ENCODE results near the gene DUSP3.

DUSP3 gene

GRCh38 chr17:43769426-43769825, 9.4 kb downstream of the DUSP3 start:
- TF ChIP-seq ZFX (IDR thresholded peaks at IDR 0.05; ENCODE audit: borderline replicate concordance) = no peak
- TF ChIP-seq, protein P1, sequence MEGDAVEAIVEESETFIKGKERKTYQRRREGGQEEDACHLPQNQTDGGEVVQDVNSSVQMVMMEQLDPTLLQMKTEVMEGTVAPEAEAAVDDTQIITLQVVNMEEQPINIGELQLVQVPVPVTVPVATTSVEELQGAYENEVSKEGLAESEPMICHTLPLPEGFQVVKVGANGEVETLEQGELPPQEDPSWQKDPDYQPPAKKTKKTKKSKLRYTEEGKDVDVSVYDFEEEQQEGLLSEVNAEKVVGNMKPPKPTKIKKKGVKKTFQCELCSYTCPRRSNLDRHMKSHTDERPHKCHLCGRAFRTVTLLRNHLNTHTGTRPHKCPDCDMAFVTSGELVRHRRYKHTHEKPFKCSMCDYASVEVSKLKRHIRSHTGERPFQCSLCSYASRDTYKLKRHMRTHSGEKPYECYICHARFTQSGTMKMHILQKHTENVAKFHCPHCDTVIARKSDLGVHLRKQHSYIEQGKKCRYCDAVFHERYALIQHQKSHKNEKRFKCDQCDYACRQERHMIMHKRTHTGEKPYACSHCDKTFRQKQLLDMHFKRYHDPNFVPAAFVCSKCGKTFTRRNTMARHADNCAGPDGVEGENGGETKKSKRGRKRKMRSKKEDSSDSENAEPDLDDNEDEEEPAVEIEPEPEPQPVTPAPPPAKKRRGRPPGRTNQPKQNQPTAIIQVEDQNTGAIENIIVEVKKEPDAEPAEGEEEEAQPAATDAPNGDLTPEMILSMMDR (IDR thresholded peaks at IDR 0.05) = no peak
- H3K27ac ChIP-seq = no peak overlapping the region

DNA sequence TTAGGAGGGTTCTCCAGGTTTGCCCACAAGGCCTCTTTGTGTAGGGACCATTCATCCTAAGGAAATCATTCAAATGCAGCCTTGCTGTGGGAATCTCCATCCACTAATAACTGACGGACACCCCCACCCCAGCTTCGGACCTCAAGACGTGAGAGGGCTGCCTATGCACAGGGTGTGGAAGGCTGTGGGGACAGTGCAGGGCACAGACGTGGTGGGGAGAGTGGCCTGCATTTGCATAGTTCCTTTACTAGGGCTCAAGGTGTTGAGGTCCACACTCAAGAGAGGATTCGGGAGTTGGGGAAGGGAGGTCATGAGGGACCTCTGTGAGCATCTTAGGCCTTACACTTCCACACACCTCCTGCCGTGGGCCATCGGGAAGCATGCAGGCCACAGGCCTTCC, 9.8 kb downstream of the DUSP3 start:
- no peak overlapping the region for H3K27ac ChIP-seq
- TF ChIP-seq ZFX (IDR thresholded peaks at IDR 0.05; ENCODE audit: borderline replicate concordance) = no peak
- TF ChIP-seq, protein P1 (IDR thresholded peaks at IDR 0.05) = no peak

GRCh38 chr17:43768382-43768781, 10.4 kb downstream of the DUSP3 start:
- TF ChIP-seq, protein P1 (IDR thresholded peaks at IDR 0.05) = no peak
- TF ChIP-seq ZFX (IDR thresholded peaks at IDR 0.05; ENCODE audit: borderline replicate concordance) = no peak
- H3K27ac ChIP-seq = no peak overlapping the region

GRCh38 chr17:43767713-43768059, 11.1 kb downstream of the DUSP3 start:
- H3K27ac ChIP-seq = no peak overlapping the region
- TF ChIP-seq, protein P1 (IDR thresholded peaks at IDR 0.05) = no peak
- TF ChIP-seq ZFX (IDR thresholded peaks at IDR 0.05; ENCODE audit: borderline replicate concordance) = no peak

DNA sequence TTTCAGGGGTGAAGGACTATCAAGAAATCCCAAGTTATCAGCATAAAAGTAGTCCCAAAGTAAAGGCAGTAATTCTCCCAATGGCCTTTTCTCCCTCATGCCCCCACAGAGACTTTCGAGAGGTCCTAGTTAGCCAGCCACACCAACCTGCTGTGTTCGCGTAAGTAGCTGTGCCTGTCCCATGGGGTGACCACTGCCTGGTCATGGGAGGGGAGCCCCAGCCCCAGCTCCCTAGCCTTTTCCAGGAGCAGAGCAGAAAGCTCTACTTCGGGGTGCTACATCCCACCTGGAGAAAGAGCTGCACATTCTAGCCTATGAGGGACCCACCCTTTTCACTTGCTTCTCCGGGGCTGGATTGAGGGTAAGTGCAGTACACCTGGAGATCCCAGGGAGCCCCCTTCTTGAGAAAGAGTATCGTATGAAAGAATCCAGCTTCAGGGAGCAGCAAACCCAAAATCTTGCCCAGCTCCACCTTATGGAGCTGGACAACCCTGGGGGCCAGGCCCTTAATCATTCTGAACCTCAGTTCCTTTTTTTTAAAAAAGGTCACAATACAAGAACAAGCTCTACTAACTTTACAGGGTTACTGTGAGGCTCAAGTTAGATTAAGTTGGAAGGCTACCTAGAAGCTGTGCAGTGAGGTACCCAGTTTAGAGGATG, 11.6 kb downstream of the DUSP3 start:
- TF ChIP-seq, protein P1 (IDR thresholded peaks at IDR 0.05) = no peak
- no peak for TF ChIP-seq ZFX (IDR thresholded peaks at IDR 0.05; ENCODE audit: borderline replicate concordance)
- no peak overlapping the region for H3K27ac ChIP-seq

GRCh38 chr17:43766413-43767052, 12.2 kb downstream of the DUSP3 start:
- H3K27ac ChIP-seq = no peak overlapping the region
- TF ChIP-seq ZFX (IDR thresholded peaks at IDR 0.05; ENCODE audit: borderline replicate concordance) = no peak
- TF ChIP-seq, protein P1 (IDR thresholded peaks at IDR 0.05) = peak; percentile 96

GRCh38 chr17:43760254-43760852, 18.4 kb downstream of the DUSP3 start:
- no peak overlapping the region for H3K27ac ChIP-seq
- no peak for TF ChIP-seq ZFX (IDR thresholded peaks at IDR 0.05; ENCODE audit: borderline replicate concordance)
- TF ChIP-seq, protein P1 (IDR thresholded peaks at IDR 0.05) = peak; percentile 99

All from 22Rv1 (cell line).